ENCODE data around the gene SDK1.

SDK1 gene

DNA sequence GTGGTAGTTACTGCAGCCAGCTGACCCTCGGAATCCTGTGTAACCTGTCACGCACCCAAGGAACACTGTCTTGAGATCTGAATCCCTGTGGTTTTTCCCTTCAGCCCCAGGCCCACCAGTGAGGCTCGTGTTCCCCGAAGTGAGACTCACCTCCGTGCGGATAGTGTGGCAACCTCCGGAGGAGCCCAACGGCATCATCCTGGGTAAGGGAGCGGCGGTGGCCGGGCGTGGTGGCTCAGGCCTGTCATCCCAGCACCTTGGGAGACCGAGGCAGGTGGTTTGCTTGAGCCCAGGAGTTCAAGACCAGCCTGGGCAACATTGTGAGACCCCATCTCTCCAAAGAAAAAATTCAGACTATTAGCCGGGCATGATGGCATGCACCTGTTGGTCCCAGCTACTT lies 831.2 kb downstream of the SDK1 start:
- H3K27ac ChIP-seq: no peak overlapping the region
- no peak for TF ChIP-seq CTCF (IDR thresholded peaks at IDR 0.05)
- no peaks in the 10 kb centered on the region for H3K27me3 ChIP-seq (ENCODE audit: control insufficient read depth, insufficient read depth, low read length)

GRCh38 chr7:4133491-4134044 lies 832.5 kb downstream of the SDK1 start:
- Histone ChIP-seq H3K9me3 (ENCODE audit: control insufficient read depth, low read length) (no peaks in the 10 kb centered on the region), H2AFZ (no peak overlapping the region), H3K27me3 (ENCODE audit: control insufficient read depth, insufficient read depth, low read length) (no peaks in the 10 kb centered on the region), H3K79me2 (no peaks in the 10 kb centered on the region), H3K36me3 (ENCODE audit: control insufficient read depth, insufficient read depth, low read length) (no peaks in the 10 kb centered on the region), H3K4me2 (ENCODE audit: low read length) (no peak overlapping the region), H3K27ac (no peak overlapping the region), H3K4me1 (no peaks in the 10 kb centered on the region), H3K9ac (no peak overlapping the region), H3K4me3 (ENCODE audit: low read depth, low read length) (no peak overlapping the region)
- TF ChIP-seq CTCF (IDR thresholded peaks at IDR 0.05): no peak

More for the DNA sequence above, 831.2 kb downstream of the SDK1 start:
- Histone ChIP-seq H3K36me3 (ENCODE audit: control insufficient read depth, insufficient read depth, low read length) (no peaks in the 10 kb centered on the region), H3K79me2 (no peaks in the 10 kb centered on the region), H3K9ac (no peak overlapping the region), H3K4me1 (no peaks in the 10 kb centered on the region), H3K4me3 (ENCODE audit: low read depth, low read length) (no peak overlapping the region), H3K9me3 (ENCODE audit: control insufficient read depth, low read length) (no peaks in the 10 kb centered on the region), H2AFZ (no peak overlapping the region), H3K4me2 (ENCODE audit: low read length) (no peak overlapping the region)

DNA sequence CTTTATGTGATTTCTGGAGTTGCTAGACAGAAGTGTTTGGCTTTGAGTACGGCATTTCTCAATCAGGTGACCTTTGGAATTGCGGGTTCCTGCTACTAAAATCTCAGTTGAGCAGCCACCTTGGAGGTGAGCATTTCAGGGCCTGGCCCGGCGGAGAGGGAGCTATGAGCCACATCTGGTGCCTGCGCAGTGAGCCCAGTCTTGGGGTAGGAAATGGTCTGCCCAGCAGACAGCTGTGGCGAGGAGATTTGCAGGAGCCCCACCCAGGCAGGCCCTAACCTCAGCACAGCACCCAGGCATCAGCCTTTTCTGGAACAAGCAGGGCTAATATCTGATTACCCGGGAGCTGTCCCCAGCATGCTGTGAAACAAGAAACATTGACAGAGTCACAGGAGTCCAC lies 833.2 kb downstream of the SDK1 start:
- no peak overlapping the region for H3K9ac ChIP-seq
- H3K79me2 ChIP-seq: no peaks in the 10 kb centered on the region
- H3K4me1 ChIP-seq: no peaks in the 10 kb centered on the region
- no peak for TF ChIP-seq CTCF (IDR thresholded peaks at IDR 0.05)
- H2AFZ ChIP-seq: no peak overlapping the region
- no peaks in the 10 kb centered on the region for H3K27me3 ChIP-seq (ENCODE audit: control insufficient read depth, insufficient read depth, low read length)
- no peak overlapping the region for H3K4me3 ChIP-seq (ENCODE audit: low read depth, low read length)
- H3K27ac ChIP-seq: no peak overlapping the region
- H3K9me3 ChIP-seq (ENCODE audit: control insufficient read depth, low read length): no peaks in the 10 kb centered on the region
- no peak overlapping the region for H3K4me2 ChIP-seq (ENCODE audit: low read length)
- no peaks in the 10 kb centered on the region for H3K36me3 ChIP-seq (ENCODE audit: control insufficient read depth, insufficient read depth, low read length)

DNA sequence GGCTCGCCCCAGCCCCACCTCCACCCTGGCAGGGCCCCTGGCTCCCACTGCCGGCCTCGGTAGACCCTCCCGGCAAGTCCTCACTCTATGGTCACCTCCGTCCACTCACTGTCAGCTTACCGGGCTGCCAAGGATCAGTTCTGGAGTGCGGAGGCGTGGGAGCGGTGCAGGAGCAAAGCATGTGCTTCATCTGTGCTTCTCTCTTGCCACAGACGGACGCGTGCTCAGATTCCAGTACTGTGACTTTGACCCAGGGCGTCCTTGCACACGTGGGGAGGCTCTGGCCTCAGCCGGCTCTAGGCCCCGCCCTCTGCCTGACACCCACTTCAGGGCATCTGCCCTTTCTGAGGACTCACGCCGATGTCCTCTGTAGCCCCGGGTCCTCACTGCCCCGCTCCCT lies 833.6 kb downstream of the SDK1 start:
- Histone ChIP-seq H3K4me1 (no peaks in the 10 kb centered on the region), H3K9ac (no peak overlapping the region), H3K27me3 (ENCODE audit: control insufficient read depth, insufficient read depth, low read length) (no peaks in the 10 kb centered on the region), H3K27ac (no peak overlapping the region), H3K36me3 (ENCODE audit: control insufficient read depth, insufficient read depth, low read length) (no peaks in the 10 kb centered on the region), H2AFZ (no peak overlapping the region), H3K4me2 (ENCODE audit: low read length) (no peak overlapping the region), H3K4me3 (ENCODE audit: low read depth, low read length) (no peak overlapping the region), H3K9me3 (ENCODE audit: control insufficient read depth, low read length) (no peaks in the 10 kb centered on the region), H3K79me2 (no peaks in the 10 kb centered on the region)
- no peak for TF ChIP-seq CTCF (IDR thresholded peaks at IDR 0.05)

- H3K4me2 ChIP-seq (ENCODE audit: low read length): no peak overlapping the region
- no peak for TF ChIP-seq CTCF (IDR thresholded peaks at IDR 0.05)
- H3K27me3 ChIP-seq (ENCODE audit: control insufficient read depth, insufficient read depth, low read length): no peaks in the 10 kb centered on the region
- no peaks in the 10 kb centered on the region for H3K79me2 ChIP-seq
- no peaks in the 10 kb centered on the region for H3K36me3 ChIP-seq (ENCODE audit: control insufficient read depth, insufficient read depth, low read length)
- no peak overlapping the region for H2AFZ ChIP-seq
- H3K4me1 ChIP-seq: no peaks in the 10 kb centered on the region
- H3K9ac ChIP-seq: no peak overlapping the region
- H3K4me3 ChIP-seq (ENCODE audit: low read depth, low read length): no peak overlapping the region
- no peak overlapping the region for H3K27ac ChIP-seq
- no peaks in the 10 kb centered on the region for H3K9me3 ChIP-seq (ENCODE audit: control insufficient read depth, low read length)
Observed at GRCh38 chr7:4135301-4135700, 834.2 kb downstream of the SDK1 start.

Data from parathyroid adenoma (tissue), 2 donors.